Endothelial cell of umbilical vein (primary cell): ENCODE results near the gene TFB2M. TPM values are rescaled to one million over a fixed set of nuclear protein-coding genes. Genes with fewer than 3 reads are reported as not detected.

Experiments
- BruUV-seq: library from RNA; stranded (reverse); fragments of 400-500 nt; replicated peaks from 2 replicates; lab custom pipeline; 2021; lab: Mats Ljungman, UMichigan
- CTCF ChIA-PET: fragments of 300-600, 350-600 bp; sonication (Branson Sonifier 250); formaldehyde crosslinking; loops from one replicate; lab custom pipeline; 2021; ENCODE audit warnings: antibody characterized with exemption, inconsistent platforms; lab: Charles Lee
- POLR2A ChIA-PET: fragments of 300-600, 350-600 bp; sonication (Branson Sonifier 250); formaldehyde crosslinking; loops from one replicate; lab custom pipeline; 2021; ENCODE audit warnings: antibody characterized with exemption, inconsistent platforms; lab: Charles Lee
- DNase-seq: peaks from one replicate; pipeline ENCODE4 v3.0.0-alpha.2; 2011; ENCODE audit warnings: low read depth, low spot score
- FAIRE-seq: peaks from 2 replicates; lab custom pipeline; 2011; peaks lifted over from hg19 to GRCh38; lab: Jason Lieb, UNC
- H2AFZ ChIP-seq: 2 replicates; pipeline ENCODE4 v1.6.0; 2012; ENCODE audit warnings: low read depth, low read length, control low read depth, inconsistent platforms
- H3K27ac ChIP-seq: 2 replicates; pipeline ENCODE4 v1.5.1; 2011; ENCODE audit warnings: low read depth, mild to moderate bottlenecking, control low read depth, low read length, moderate library complexity; ENCODE audit not compliant: insufficient read depth
- H3K27me3 ChIP-seq, 2 experiments: 2 replicates each; pipeline versions ENCODE4 v1.6.0 to v1.6.1; 2011; ENCODE audit warnings: low read length in 2 of 2, mixed read lengths in 1 of 2; ENCODE audit not compliant: control insufficient read depth in 2 of 2, insufficient read depth in 2 of 2
- H3K36me3 ChIP-seq, 2 experiments: 2 replicates in 1 of 2; 3 replicates in 1 of 2; pipeline ENCODE4 v1.5.1; 2011; ENCODE audit warnings: low read length in 2 of 2, mild to moderate bottlenecking in 1 of 2, moderate library complexity in 1 of 2; ENCODE audit not compliant: control insufficient read depth in 2 of 2, insufficient read depth in 2 of 2; ENCODE audit errors: extremely low read depth in 1 of 2
- H3K4me1 ChIP-seq: 3 replicates; pipeline ENCODE4 v1.5.1; 2011; ENCODE audit warnings: mild to moderate bottlenecking, low read length; ENCODE audit not compliant: control insufficient read depth, insufficient read depth; ENCODE audit errors: extremely low read depth
- H3K4me2 ChIP-seq: 2 replicates; pipeline ENCODE4 v1.6.1; 2011; ENCODE audit warnings: low read length, control low read depth, mixed read lengths; ENCODE audit not compliant: insufficient read depth
- H3K4me3 ChIP-seq, 3 experiments: fragments of 200-600 bp in 1 of 3; sonication (generic), shearing (Covaris generic) in 1 of 3; replicated peaks in 1 of 3; 2 replicates each; pipeline ENCODE4 v1.5.1; 2011 to 2016; ENCODE audit warnings: control low read depth in 3 of 3, low read length in 3 of 3, mild to moderate bottlenecking in 2 of 3, inconsistent platforms in 1 of 3, low read depth in 1 of 3, moderate library complexity in 1 of 3; ENCODE audit not compliant: insufficient read depth in 1 of 3
- H3K79me2 ChIP-seq: 2 replicates; pipeline ENCODE4 v1.6.0; 2012; ENCODE audit warnings: low read length, inconsistent platforms; ENCODE audit not compliant: control insufficient read depth, insufficient read depth
- H3K9ac ChIP-seq: replicated peaks from 2 replicates; pipeline ENCODE3; 2011; ENCODE audit warnings: low read length, control low read depth; ENCODE audit not compliant: insufficient read depth; ENCODE audit errors: extremely low read depth
- H3K9me1 ChIP-seq: replicated peaks from 3 replicates; pipeline ENCODE4 v1.6.0; 2011; ENCODE audit warnings: mild to moderate bottlenecking, low read length; ENCODE audit not compliant: control insufficient read depth, insufficient read depth; ENCODE audit errors: extremely low read depth
- H3K9me3 ChIP-seq: replicated peaks from 2 replicates; pipeline ENCODE4 v1.5.1; 2012; ENCODE audit warnings: low read length, inconsistent platforms; ENCODE audit not compliant: control insufficient read depth, insufficient read depth
- H4K20me1 ChIP-seq: replicated peaks from 2 replicates; pipeline ENCODE3; 2011; ENCODE audit warnings: mild to moderate bottlenecking, low read length; ENCODE audit not compliant: control insufficient read depth, insufficient read depth; ENCODE audit errors: extremely low read depth
- EZH2 ChIP-seq: IDR thresholded peaks from 2 replicates; pipeline ENCODE4 v1.6.1; 2012; ENCODE audit warnings: borderline replicate concordance, low read depth, mild to moderate bottlenecking, moderate library complexity, low read length, inconsistent platforms; ENCODE audit not compliant: severe bottlenecking
- GATA2 ChIP-seq: IDR thresholded peaks from 2 replicates; pipeline ENCODE4 v1.7.0; 2011; ENCODE audit warnings: low read depth, mild to moderate bottlenecking, moderate library complexity, mixed read lengths, low read length; ENCODE audit not compliant: insufficient read length, insufficient read depth
- JUN ChIP-seq: IDR thresholded peaks from 2 replicates; pipeline ENCODE4 v1.6.1; 2011; ENCODE audit warnings: borderline replicate concordance, low read depth; ENCODE audit not compliant: insufficient read length, insufficient read depth
- MYC ChIP-seq: IDR thresholded peaks from one replicate; pipeline ENCODE4 v1.6.1; 2011; ENCODE audit warnings: mild to moderate bottlenecking, low read depth, low read length
- POLR2A ChIP-seq: IDR thresholded peaks from 2 replicates; pipeline ENCODE4 v1.6.1; 2012; ENCODE audit warnings: low read depth, mild to moderate bottlenecking, control low read depth, low read length
- dilution Hi-C: fragments of 300-500 bp; cut with MboI; formaldehyde crosslinking; loops from one replicate; pipeline ENCODE4 v1.15.0; 2019; ENCODE audit warnings: low sequenced_read_pairs; ENCODE audit not compliant: extremely low pct_ligation_motif_present
- intact Hi-C: fragments of 100-400 bp; cut with micrococcal nuclease; formaldehyde crosslinking; loops from one replicate; pipeline ENCODE4 v1.10.0; 2022
- polyA plus RNA-seq, 4 experiments: library from polyadenylated mRNA; depleted of rRNA in 3 of 4; stranded (reverse) in 3 of 4; unstranded in 1 of 4; fragments of >200 nt; gene quantifications; 2 replicates each; pipeline versions ENCODE4 v1.2.1 to v1.2.3, GENCODE V29; 2011 to 2012; ENCODE audit warnings: missing spikeins in 1 of 4
- total RNA-seq: library from RNA; stranded (reverse); gene quantifications from 2 replicates; pipeline ENCODE4 v1.2.3, GENCODE V29; 2021
- TF ChIP-seq, protein P1 (sequence below), 2 donors: IDR thresholded peaks; 1 replicate in 1 of 2; 2 replicates in 1 of 2; pipeline ENCODE4 v1.5.1; 2011; ENCODE audit warnings: low read length in 2 of 2, mild to moderate bottlenecking in 2 of 2, moderate library complexity in 2 of 2, control low read depth in 1 of 2, inconsistent platforms in 1 of 2, low read depth in 1 of 2; ENCODE audit not compliant: insufficient read depth in 1 of 2; ENCODE audit errors: extremely low read depth in 1 of 2
- TF ChIP-seq, protein P2 (sequence below): IDR thresholded peaks from 2 replicates; pipeline ENCODE4 v1.6.1; 2011; ENCODE audit not compliant: insufficient read depth, insufficient read length

The TFB2M gene
- total and polyA plus RNA-seq, 2 donors (not counting 3 experiments of a cell fraction or from before 2014, with no cell fraction given), result 8.4 to 14.8 TPM

DNA sequence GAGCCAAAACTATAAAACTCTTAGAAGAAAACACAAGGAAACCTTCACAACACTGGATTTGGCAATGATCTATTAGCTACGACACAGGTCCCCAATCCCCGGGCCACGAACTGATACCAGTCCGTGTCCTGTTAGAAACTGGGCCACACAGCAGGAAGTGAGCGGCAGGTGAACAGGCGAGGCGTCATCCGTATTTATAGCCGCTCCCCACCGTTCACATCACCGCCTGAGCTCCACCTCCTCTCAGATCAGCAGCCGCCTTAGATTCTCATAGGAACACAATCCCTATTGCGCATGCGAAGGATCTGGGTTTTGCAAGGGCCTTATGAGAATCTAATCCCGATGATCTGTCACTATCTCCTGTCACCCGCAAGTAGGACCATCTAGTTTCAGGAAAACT, 11.9 kb downstream of the TFB2M start:
- no peak overlapping the region for H3K4me3 ChIP-seq
- DNase-seq, result no peak
- H3K4me1 ChIP-seq, result no peaks in the 10 kb centered on the region
- TF ChIP-seq MYC (no peak), EZH2 (no peak), GATA2 (no peak), POLR2A (no peak), JUN (no peak)
- H3K9me3 ChIP-seq, result no peaks in the 10 kb centered on the region
- ChIA-PET POLR2A (no interaction called here), CTCF (no interaction called here)
- H3K4me2 ChIP-seq, result no peak overlapping the region
- dilution Hi-C loops, result no loop called here
- intact Hi-C loops, result no loop called here
- no peak overlapping the region for H2AFZ ChIP-seq
- FAIRE-seq, result no peak
- no peaks in the 10 kb centered on the region for H3K27me3 ChIP-seq
- H4K20me1 ChIP-seq, result no peaks in the 10 kb centered on the region
- H3K79me2 ChIP-seq, result peaks cover 14% of the 10 kb centered on the region
- H3K27ac ChIP-seq, result no peak overlapping the region
- peaks cover 2 to 17% of the 10 kb centered on the region in 2 experiments for H3K36me3 ChIP-seq
- BruUV-seq, result no TSS peak
- H3K9ac ChIP-seq, result no peak overlapping the region
- H3K9me1 ChIP-seq, result no peaks in the 10 kb centered on the region

DNA sequence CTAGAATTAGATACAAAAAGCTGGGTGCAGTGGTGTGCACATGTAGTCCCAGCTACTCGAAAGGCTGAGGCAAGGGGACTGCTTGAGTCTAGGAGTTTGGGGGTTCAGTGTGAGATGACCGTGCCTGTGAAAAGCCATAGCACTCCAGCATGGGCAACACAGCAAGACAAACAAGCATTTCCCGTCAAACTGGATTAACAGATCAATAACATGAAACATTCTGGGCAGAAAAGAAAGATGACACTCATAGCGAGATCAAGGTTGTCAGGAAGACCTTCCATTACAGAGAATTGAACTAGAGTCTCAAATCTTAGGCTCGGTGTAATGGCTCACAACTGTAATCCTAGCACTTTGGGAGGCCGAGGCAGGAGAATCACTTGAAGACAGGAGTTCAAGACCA, 14.0 kb downstream of the TFB2M start:
- Histone ChIP-seq H3K4me2 (no peak overlapping the region), H3K4me1 (no peaks in the 10 kb centered on the region), H3K9ac (no peak overlapping the region), H4K20me1 (no peaks in the 10 kb centered on the region), H3K9me3 (no peaks in the 10 kb centered on the region), H3K36me3 (peaks cover 4 to 17% of the 10 kb centered on the region in 2 experiments), H3K4me3 (no peak overlapping the region), H3K9me1 (no peaks in the 10 kb centered on the region), H3K27me3 (no peaks in the 10 kb centered on the region), H2AFZ (no peak overlapping the region), H3K79me2 (peaks cover 9% of the 10 kb centered on the region), H3K27ac (no peak overlapping the region)
- DNase-seq, result no peak
- BruUV-seq, result no TSS peak
- TF ChIP-seq, protein P1, sequence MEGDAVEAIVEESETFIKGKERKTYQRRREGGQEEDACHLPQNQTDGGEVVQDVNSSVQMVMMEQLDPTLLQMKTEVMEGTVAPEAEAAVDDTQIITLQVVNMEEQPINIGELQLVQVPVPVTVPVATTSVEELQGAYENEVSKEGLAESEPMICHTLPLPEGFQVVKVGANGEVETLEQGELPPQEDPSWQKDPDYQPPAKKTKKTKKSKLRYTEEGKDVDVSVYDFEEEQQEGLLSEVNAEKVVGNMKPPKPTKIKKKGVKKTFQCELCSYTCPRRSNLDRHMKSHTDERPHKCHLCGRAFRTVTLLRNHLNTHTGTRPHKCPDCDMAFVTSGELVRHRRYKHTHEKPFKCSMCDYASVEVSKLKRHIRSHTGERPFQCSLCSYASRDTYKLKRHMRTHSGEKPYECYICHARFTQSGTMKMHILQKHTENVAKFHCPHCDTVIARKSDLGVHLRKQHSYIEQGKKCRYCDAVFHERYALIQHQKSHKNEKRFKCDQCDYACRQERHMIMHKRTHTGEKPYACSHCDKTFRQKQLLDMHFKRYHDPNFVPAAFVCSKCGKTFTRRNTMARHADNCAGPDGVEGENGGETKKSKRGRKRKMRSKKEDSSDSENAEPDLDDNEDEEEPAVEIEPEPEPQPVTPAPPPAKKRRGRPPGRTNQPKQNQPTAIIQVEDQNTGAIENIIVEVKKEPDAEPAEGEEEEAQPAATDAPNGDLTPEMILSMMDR (IDR thresholded peaks at IDR 0.05; ENCODE audit: extremely low read depth in 1 of 2, insufficient read depth in 1 of 2, low read depth in 1 of 2, low read length in 2 of 2), result no peak
- TF ChIP-seq, protein P2, sequence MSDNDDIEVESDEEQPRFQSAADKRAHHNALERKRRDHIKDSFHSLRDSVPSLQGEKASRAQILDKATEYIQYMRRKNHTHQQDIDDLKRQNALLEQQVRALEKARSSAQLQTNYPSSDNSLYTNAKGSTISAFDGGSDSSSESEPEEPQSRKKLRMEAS, result no peak
- intact Hi-C loops, result no loop called here
- POLR2A ChIA-PET, result no interaction called here
- CTCF ChIA-PET, result interaction anchor here (1.1 to 1.4 kb wide), 2 partner anchors 10 to 57 kb away, joined by 3 read pairs; no protein-coding TSS in a partner anchor
- dilution Hi-C loops, result no loop called here
- FAIRE-seq, result no peak
